HFFc6 (cell line): ENCODE data around the gene GTF3C2. TPM values are rescaled to one million over a fixed set of nuclear protein-coding genes. Genes with fewer than 3 reads are reported as not detected.
"Not testable (repeated sequence)": the region's sequence is repeated elsewhere in the genome, so short reads cannot be mapped to it uniquely, and the experiment has no call there.

Source experiments
- DNase-seq: peaks from one replicate; pipeline ENCODE4 v3.0.0-alpha.2; 2018
- H3K27ac Mint-ChIP-seq: 2 replicates; pipeline ENCODE4 v1.8.0; 2020; ENCODE audit warnings: mild to moderate bottlenecking, mixed read lengths
- H3K27me3 Mint-ChIP-seq: 2 replicates; pipeline ENCODE4 v1.8.0; 2021; ENCODE audit warnings: mild to moderate bottlenecking, moderate library complexity, mixed read lengths; ENCODE audit not compliant: insufficient read depth
- H3K36me3 Mint-ChIP-seq: 2 replicates; pipeline ENCODE4 v1.8.0; 2021; ENCODE audit warnings: low read depth, mixed read lengths
- H3K4me1 Mint-ChIP-seq: 2 replicates; pipeline ENCODE4 v1.8.0; 2020; ENCODE audit warnings: low read depth, mixed read lengths
- H3K4me3 Mint-ChIP-seq: 2 replicates; pipeline ENCODE4 v1.8.0; 2020; ENCODE audit warnings: mild to moderate bottlenecking, moderate library complexity, mixed read lengths
- H3K9me3 Mint-ChIP-seq: 2 replicates; pipeline ENCODE4 v1.8.0; 2020; ENCODE audit warnings: mild to moderate bottlenecking, mixed read lengths
- total RNA-seq, 6 experiments: library from RNA; stranded (reverse); fragmentation: NEBNext Ultra II Directional; extraction: Animal tissue kit (Norgen Biotek cat#: 25700); gene quantifications; 2 replicates in 1 of 6; 3 replicates in 5 of 6; pipeline ENCODE4 v1.2.3, GENCODE V29; 2021
- TF ChIP-seq, protein P1 (sequence below): fragments of 200-600 bp; sonication (generic); IDR thresholded peaks from 2 replicates; pipeline ENCODE4 v1.5.0; 2021; ENCODE audit warnings: antibody characterized with exemption, mild to moderate bottlenecking

The GTF3C2 gene
- total RNA-seq, 6 experiments from 2014 or later: 42.9 to 53.0 (median 48.4) TPM

DNA sequence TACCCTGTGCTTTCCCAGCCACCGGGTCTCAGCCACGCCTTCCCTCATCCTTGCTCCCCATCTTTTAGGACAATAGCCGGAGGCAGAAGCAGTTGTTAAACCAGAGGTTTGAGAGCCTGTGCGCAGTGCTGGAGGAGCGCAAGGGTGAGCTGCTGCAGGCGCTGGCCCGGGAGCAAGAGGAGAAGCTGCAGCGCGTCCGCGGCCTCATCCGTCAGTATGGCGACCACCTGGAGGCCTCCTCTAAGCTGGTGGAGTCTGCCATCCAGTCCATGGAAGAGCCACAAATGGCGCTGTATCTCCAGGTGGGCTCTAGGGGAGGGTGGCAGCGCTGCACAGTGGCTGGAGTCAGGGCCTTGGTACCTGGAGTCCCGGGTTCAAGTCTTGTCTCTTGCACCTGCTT lies 51.0 kb downstream of the GTF3C2 start:
- Mint-ChIP-seq H3K36me3 (peaks cover 14% of the 10 kb centered on the region), H3K4me1 (no peaks in the 10 kb centered on the region), H3K27me3 (peaks cover 20% of the 10 kb centered on the region), H3K27ac (no peak overlapping the region), H3K9me3 (no peaks in the 10 kb centered on the region), H3K4me3 (no peak overlapping the region)
- no peak for DNase-seq
- TF ChIP-seq, protein P1, sequence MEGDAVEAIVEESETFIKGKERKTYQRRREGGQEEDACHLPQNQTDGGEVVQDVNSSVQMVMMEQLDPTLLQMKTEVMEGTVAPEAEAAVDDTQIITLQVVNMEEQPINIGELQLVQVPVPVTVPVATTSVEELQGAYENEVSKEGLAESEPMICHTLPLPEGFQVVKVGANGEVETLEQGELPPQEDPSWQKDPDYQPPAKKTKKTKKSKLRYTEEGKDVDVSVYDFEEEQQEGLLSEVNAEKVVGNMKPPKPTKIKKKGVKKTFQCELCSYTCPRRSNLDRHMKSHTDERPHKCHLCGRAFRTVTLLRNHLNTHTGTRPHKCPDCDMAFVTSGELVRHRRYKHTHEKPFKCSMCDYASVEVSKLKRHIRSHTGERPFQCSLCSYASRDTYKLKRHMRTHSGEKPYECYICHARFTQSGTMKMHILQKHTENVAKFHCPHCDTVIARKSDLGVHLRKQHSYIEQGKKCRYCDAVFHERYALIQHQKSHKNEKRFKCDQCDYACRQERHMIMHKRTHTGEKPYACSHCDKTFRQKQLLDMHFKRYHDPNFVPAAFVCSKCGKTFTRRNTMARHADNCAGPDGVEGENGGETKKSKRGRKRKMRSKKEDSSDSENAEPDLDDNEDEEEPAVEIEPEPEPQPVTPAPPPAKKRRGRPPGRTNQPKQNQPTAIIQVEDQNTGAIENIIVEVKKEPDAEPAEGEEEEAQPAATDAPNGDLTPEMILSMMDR: no peak

DNA sequence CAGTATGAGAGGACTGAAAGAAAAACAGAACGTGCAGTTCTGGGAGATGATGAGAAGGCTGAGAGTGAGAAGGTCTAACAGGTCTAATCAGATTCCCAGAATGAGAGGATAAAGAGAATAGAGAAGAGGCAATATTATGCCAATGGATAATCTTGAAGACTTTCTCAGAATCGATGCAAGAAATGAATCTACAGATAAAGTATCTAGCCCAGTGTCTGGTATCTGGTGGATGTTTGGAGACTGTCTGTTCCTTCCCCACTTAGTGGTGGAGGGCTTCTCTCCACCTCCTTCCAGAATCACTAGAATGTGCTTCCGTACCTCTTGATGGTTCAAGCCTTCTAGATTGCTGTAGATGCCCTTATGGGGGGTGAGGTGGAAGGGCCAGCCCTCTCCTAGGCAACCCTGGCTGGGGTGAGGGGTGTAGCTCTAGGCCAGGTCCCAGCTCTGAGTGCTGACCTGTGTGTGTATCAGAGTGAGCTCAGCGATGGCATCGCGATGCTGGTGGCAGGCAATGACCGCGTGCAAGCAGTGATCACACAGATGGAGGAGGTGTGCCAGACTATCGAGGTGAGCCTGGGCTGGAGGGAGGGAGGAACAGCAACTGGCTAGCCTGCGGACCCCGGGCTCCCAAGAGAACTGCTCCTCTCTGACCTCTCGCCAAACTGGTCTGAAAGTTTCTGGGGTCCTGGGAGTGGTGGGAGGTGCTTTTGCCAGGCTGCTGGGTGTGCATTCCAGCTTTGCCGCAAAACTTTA lies 51.9 kb downstream of the GTF3C2 start:
- H3K9me3 Mint-ChIP-seq: no peaks in the 10 kb centered on the region
- H3K4me1 Mint-ChIP-seq: no peaks in the 10 kb centered on the region
- H3K27ac Mint-ChIP-seq: no peak overlapping the region
- H3K36me3 Mint-ChIP-seq: peaks cover 11% of the 10 kb centered on the region
- H3K4me3 Mint-ChIP-seq: no peak overlapping the region
- no peak for DNase-seq
- peaks cover 20% of the 10 kb centered on the region for H3K27me3 Mint-ChIP-seq
- TF ChIP-seq, protein P1: no peak

DNA sequence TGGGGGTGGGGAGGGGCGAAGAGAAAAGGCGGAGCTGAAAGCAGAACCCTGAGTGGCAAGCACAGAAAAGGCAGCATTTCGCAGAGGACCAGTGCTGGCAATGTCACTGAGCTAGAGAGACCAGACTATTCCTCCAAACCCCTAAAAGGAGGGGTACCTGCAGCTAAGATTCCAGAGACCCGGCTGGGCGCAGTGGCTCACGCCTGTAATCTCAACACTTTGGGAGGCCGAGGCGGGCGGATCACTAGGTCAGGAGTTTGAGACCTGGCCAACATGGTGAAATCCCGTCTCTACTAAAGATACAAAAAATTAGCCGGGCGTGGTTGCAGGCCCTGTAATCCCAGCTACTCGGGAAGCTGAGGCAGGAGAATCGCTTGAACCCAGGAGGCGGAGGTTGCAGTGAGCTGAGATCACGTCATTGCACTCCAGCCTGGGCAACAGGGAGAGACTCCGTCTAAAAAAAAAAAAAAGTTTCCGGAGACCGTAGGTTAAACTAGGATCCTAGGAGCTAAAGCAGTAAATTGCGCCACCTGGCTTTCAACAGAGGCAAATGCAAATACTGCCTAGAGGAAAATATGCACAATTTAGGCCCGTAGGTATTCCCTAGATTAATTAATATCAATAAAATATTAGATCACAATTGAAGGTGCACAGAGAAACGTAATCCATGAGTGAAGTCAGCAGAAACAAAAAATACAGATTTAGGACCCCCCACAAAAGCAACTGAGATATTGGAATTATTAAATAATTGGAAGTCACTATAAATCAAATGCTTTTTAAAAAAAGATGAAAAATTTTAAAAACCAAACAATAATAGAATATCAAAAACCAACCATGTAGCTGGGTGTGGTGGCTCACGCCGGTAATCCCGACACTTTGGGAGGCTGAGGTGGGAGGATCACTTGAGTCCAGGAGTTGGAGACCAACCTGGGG lies 53.2 kb downstream of the GTF3C2 start:
- TF ChIP-seq, protein P1: peak; percentile 94
- Mint-ChIP-seq H3K9me3 (no peaks in the 10 kb centered on the region), H3K27me3 (peaks cover 25% of the 10 kb centered on the region), H3K4me1 (no peaks in the 10 kb centered on the region), H3K27ac (no peak overlapping the region), H3K36me3 (peaks cover under 1% of the 10 kb centered on the region; the same call in 1 of the 2 replicates), H3K4me3 (peak overlapping the region; percentile 26; the same call in 1 of the 2 replicates)
- DNase-seq: peak; percentile 52

GRCh38 chr2:27300606-27301005 lies 56.0 kb downstream of the GTF3C2 start:
- H3K4me3 Mint-ChIP-seq, H3K36me3 Mint-ChIP-seq, H3K27ac Mint-ChIP-seq, DNase-seq, H3K9me3 Mint-ChIP-seq, H3K4me1 Mint-ChIP-seq: not testable (repeated sequence)
- H3K27me3 Mint-ChIP-seq: peaks cover 24% of the 10 kb centered on the region

DNA sequence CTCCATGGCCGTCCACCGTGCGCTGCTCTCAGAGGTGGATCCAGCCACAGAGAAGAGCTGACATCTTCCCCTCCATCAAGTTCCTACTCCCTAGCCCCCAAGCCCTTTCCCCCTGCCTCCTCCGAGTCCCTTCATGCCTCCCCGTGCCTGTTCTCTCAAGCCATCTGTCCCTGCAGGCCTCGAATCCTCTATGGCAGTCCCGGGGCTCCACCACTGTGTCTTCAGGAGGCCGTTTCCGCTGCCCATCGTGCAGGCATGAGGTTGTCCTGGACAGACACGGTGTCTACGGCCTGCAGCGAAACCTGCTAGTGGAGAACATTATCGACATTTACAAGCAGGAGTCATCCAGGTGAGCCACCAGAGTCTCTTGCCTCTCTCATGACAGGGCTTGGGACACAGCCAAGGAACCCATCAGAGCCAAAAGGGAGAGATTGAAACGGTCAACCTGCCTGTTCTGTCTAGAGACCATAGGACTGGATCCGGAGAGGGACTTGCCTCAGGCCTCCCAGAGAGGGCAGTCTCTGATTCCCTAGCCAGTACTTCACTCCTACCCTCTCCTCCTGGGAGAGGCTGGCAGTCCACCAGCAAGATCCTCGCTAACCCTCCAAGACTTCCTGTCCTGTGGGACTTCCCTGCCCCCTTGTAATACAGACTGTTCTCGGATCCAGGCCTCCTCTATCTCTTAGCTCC lies 58.0 kb downstream of the GTF3C2 start:
- Mint-ChIP-seq H3K9me3 (no peaks in the 10 kb centered on the region), H3K4me1 (peaks cover 7% of the 10 kb centered on the region), H3K36me3 (no peaks in the 10 kb centered on the region), H3K27me3 (peaks cover 21% of the 10 kb centered on the region), H3K4me3 (no peak overlapping the region), H3K27ac (no peak overlapping the region)
- DNase-seq: no peak
- TF ChIP-seq, protein P1: no peak
